HEK293 (cell line): ENCODE results near the gene FIBCD1.
A peak's percentile ranks its signal among the peaks of the same experiment; 100 is the strongest.

Experiments
- CTCF ChIA-PET: fragments of 350-600 bp; formaldehyde crosslinking; extraction: SDS; loops from one replicate; lab custom pipeline; 2021; ENCODE audit warnings: antibody characterized with exemption; lab: Yijun Ruan, JAX
- POLR2A ChIA-PET: fragments of 300-600 bp; formaldehyde crosslinking; extraction: SDS; loops from one replicate; lab custom pipeline; 2020; ENCODE audit warnings: antibody characterized with exemption, inconsistent platforms; lab: Yijun Ruan, JAX
- H3K27ac ChIP-seq: fragments of 200-500 bp; sonication (Bioruptor generic); 2 replicates; pipeline ENCODE4 v1.5.1; 2014; ENCODE audit warnings: low read depth, low read length, control low read depth, inconsistent platforms; ENCODE audit errors: extremely low read depth
- H3K36me3 ChIP-seq, 2 experiments: fragments of 200-500 bp in 1 of 2; sonication (Bioruptor generic) in 1 of 2; 1 replicate in 1 of 2; 2 replicates in 1 of 2; pipeline ENCODE4 v1.5.1; 2014 to 2017; ENCODE audit warnings: inconsistent platforms in 2 of 2, low read length in 2 of 2; ENCODE audit not compliant: control insufficient read depth in 2 of 2, insufficient read depth in 1 of 2
- H3K4me1 ChIP-seq: fragments of 200-500 bp; sonication (Bioruptor generic); 2 replicates; pipeline ENCODE4 v1.5.1; 2014; ENCODE audit warnings: mild to moderate bottlenecking, low read length, inconsistent platforms; ENCODE audit not compliant: control insufficient read depth, insufficient read depth
- H3K4me3 ChIP-seq: 2 replicates; pipeline ENCODE4 v1.5.1; 2011; ENCODE audit warnings: low read depth, mild to moderate bottlenecking, control low read depth, low read length, moderate library complexity
- H3K9me3 ChIP-seq: fragments of 200-500 bp; sonication (Bioruptor generic); 2 replicates; pipeline ENCODE4 v1.5.1; 2014; ENCODE audit warnings: low read depth, low read length, inconsistent platforms; ENCODE audit not compliant: control insufficient read depth, insufficient read depth
- EGR2 ChIP-seq: fragments of 450-650 bp; formaldehyde crosslinking; IDR thresholded peaks from 2 replicates; pipeline ENCODE4 v1.5.1; 2016; ENCODE audit warnings: low read depth, missing biosample characterization, missing genetic modification characterization
- KLF1 ChIP-seq: fragments of 450-650 bp; formaldehyde crosslinking; IDR thresholded peaks from 2 replicates; pipeline ENCODE4 v1.5.1; 2016; ENCODE audit warnings: missing biosample characterization, missing genetic modification characterization
- KLF9 ChIP-seq: fragments of 450-650 bp; formaldehyde crosslinking; IDR thresholded peaks from 2 replicates; pipeline ENCODE4 v1.5.1; 2016; ENCODE audit warnings: missing biosample characterization, missing genetic modification characterization, low read depth
- OVOL3 ChIP-seq: fragments of 450-650 bp; formaldehyde crosslinking; IDR thresholded peaks from 2 replicates; pipeline ENCODE4 v1.5.1; 2016; ENCODE audit warnings: missing biosample characterization, missing genetic modification characterization
- ZBTB8A ChIP-seq: fragments of 450-650 bp; formaldehyde crosslinking; IDR thresholded peaks from 2 replicates; pipeline ENCODE4 v1.5.1; 2016; ENCODE audit warnings: missing biosample characterization, missing genetic modification characterization
- ZFHX2 ChIP-seq: fragments of 450-650 bp; formaldehyde crosslinking; conservative IDR thresholded peaks from 2 replicates; pipeline ENCODE4 v1.5.1; 2016; ENCODE audit warnings: missing biosample characterization, missing genetic modification characterization
- ZFP69B ChIP-seq: fragments of 450-650 bp; formaldehyde crosslinking; IDR thresholded peaks from 2 replicates; pipeline ENCODE4 v1.5.1; 2016; ENCODE audit warnings: missing biosample characterization, missing genetic modification characterization
- ZNF155 ChIP-seq: fragments of 450-650 bp; formaldehyde crosslinking; IDR thresholded peaks from 2 replicates; pipeline ENCODE4 v1.5.1; 2016; ENCODE audit warnings: missing biosample characterization, missing genetic modification characterization
- ZNF16 ChIP-seq: fragments of 450-650 bp; formaldehyde crosslinking; IDR thresholded peaks from 2 replicates; pipeline ENCODE4 v1.5.1; 2016; ENCODE audit warnings: low read depth, missing biosample characterization, missing genetic modification characterization
- ZNF169 ChIP-seq: fragments of 450-650 bp; formaldehyde crosslinking; IDR thresholded peaks from 2 replicates; pipeline ENCODE4 v1.5.1; 2016; ENCODE audit warnings: missing biosample characterization, missing genetic modification characterization
- ZNF211 ChIP-seq: fragments of 450-650 bp; formaldehyde crosslinking; IDR thresholded peaks from 2 replicates; pipeline ENCODE4 v1.5.1; 2016; ENCODE audit warnings: low read depth, missing biosample characterization, missing genetic modification characterization
- ZNF23 ChIP-seq: fragments of 450-650 bp; formaldehyde crosslinking; IDR thresholded peaks from 2 replicates; pipeline ENCODE4 v1.5.1; 2016; ENCODE audit warnings: missing biosample characterization, missing genetic modification characterization, borderline replicate concordance
- ZNF394 ChIP-seq: fragments of 450-650 bp; formaldehyde crosslinking; IDR thresholded peaks from 2 replicates; pipeline ENCODE4 v1.5.1; 2016; ENCODE audit warnings: missing biosample characterization, missing genetic modification characterization, mild to moderate bottlenecking, moderate library complexity, borderline replicate concordance
- ZNF48 ChIP-seq: fragments of 450-650 bp; formaldehyde crosslinking; IDR thresholded peaks from 2 replicates; pipeline ENCODE4 v1.5.1; 2016; ENCODE audit warnings: missing biosample characterization, missing genetic modification characterization
- ZNF510 ChIP-seq: fragments of 450-650 bp; formaldehyde crosslinking; IDR thresholded peaks from 2 replicates; pipeline ENCODE4 v1.5.1; 2018; ENCODE audit warnings: mild to moderate bottlenecking, missing genetic modification characterization, missing biosample characterization; ENCODE audit not compliant: insufficient replicate concordance
- ZNF514 ChIP-seq: fragments of 450-650 bp; formaldehyde crosslinking; IDR thresholded peaks from 2 replicates; pipeline ENCODE4 v1.5.1; 2016; ENCODE audit warnings: missing biosample characterization, missing genetic modification characterization
- ZNF544 ChIP-seq: fragments of 450-650 bp; formaldehyde crosslinking; IDR thresholded peaks from 2 replicates; pipeline ENCODE4 v1.5.0; 2017; ENCODE audit warnings: missing biosample characterization, missing genetic modification characterization
- ZNF549 ChIP-seq: fragments of 450-650 bp; IDR thresholded peaks from 2 replicates; pipeline ENCODE4 v1.5.1; 2018; ENCODE audit warnings: missing biosample characterization, missing genetic modification characterization, mild to moderate bottlenecking, inconsistent platforms, moderate library complexity
- ZNF560 ChIP-seq: fragments of 450-650 bp; formaldehyde crosslinking; IDR thresholded peaks from 2 replicates; pipeline ENCODE4 v1.5.1; 2017; ENCODE audit warnings: missing biosample characterization, missing genetic modification characterization, borderline replicate concordance
- ZNF610 ChIP-seq: fragments of 450-650 bp; formaldehyde crosslinking; IDR thresholded peaks from 2 replicates; pipeline ENCODE4 v1.5.1; 2016; ENCODE audit warnings: missing biosample characterization, missing genetic modification characterization, borderline replicate concordance
- ZNF623 ChIP-seq: fragments of 450-650 bp; formaldehyde crosslinking; IDR thresholded peaks from 2 replicates; pipeline ENCODE4 v1.5.1; 2016; ENCODE audit warnings: missing biosample characterization, missing genetic modification characterization
- ZNF624 ChIP-seq: fragments of 450-650 bp; formaldehyde crosslinking; IDR thresholded peaks from 2 replicates; pipeline ENCODE4 v1.5.1; 2017; ENCODE audit warnings: missing biosample characterization, missing genetic modification characterization
- ZNF76 ChIP-seq: fragments of 450-650 bp; formaldehyde crosslinking; IDR thresholded peaks from 2 replicates; pipeline ENCODE4; 2016; ENCODE audit warnings: low read depth, missing biosample characterization, missing genetic modification characterization, borderline replicate concordance
- ZNF768 ChIP-seq: fragments of 450-650 bp; formaldehyde crosslinking; IDR thresholded peaks from 2 replicates; pipeline ENCODE4 v1.5.1; 2018; ENCODE audit warnings: missing biosample characterization, mild to moderate bottlenecking, missing genetic modification characterization
- ZNF837 ChIP-seq: fragments of 450-650 bp; formaldehyde crosslinking; IDR thresholded peaks from 2 replicates; pipeline ENCODE4 v1.5.1; 2016; ENCODE audit warnings: missing biosample characterization, missing genetic modification characterization
- TF ChIP-seq, protein P1 (sequence below): fragments of 450-650 bp; formaldehyde crosslinking; conservative IDR thresholded peaks from 2 replicates; pipeline ENCODE4 v1.5.1; 2016; ENCODE audit warnings: low read depth, missing biosample characterization, missing genetic modification characterization

FIBCD1 gene

DNA sequence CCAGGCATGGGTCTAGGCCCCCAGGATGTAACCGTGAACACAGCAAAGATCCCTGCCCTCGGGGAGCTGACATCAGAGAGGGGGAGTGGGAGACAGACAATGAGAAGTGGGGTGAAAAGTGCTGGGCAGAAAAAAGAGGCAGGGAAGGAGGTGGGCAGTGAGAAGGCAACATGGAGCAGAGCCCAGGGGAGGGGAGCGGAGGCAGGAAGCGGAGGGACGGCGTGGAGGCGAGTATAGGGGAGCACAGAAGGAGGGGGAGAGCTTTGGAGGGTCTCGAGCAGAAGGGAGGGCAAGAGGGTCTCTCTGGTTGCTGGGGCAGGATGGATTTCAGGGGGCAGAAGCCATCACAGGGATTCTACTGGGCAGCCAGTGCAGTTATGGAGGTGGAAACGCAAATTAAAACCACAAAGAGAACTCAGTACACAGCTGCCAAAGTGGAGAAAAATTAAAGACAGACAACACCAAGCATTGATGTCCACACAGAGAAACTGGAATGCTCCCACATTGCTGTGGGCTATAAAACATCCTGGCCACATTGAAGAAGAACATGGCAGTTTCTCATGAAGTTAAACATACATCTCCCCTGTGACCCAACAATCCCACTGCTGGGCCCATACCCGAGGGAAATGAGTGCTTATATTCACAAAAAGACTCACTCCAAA, 48.8 kb upstream of the FIBCD1 start:
- no peaks in the 10 kb centered on the region for H3K4me1 ChIP-seq
- ChIA-PET CTCF (interaction anchor here (0.6 to 5.6 kb wide), 6 partner anchors 10 to 118 kb away, joined by 3 to 41 read pairs (median 4); no protein-coding TSS in a partner anchor), POLR2A (no interaction called here)

DNA sequence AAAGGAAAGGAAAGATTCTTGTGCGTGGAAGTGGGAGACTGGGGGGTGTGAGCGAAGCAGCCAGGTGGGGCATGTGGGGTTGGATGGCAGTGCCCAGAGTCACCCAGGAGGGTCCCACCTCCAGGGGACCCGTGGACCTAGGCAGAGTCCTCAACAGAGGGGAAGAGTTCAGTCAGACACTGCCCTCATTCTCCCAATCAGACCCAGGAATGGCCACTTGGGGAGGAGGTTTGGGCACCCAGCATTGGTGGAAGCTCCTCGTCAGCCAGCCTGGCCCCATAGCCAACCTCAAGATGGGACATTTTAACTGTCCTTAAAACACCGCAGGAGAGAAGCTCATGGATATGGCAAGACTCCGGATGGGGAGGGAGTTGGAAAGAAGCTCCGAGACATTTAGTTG, 48.0 kb upstream of the FIBCD1 start:
- no peak overlapping the region for H3K27ac ChIP-seq
- no peak overlapping the region for H3K4me3 ChIP-seq
- no peaks in the 10 kb centered on the region for H3K4me1 ChIP-seq
- ChIA-PET POLR2A (no interaction called here), CTCF (interaction anchor here (0.6 to 5.6 kb wide), 6 partner anchors 11 to 117 kb away, joined by 3 to 41 read pairs (median 4); no protein-coding TSS in a partner anchor)
- no peak for TF ChIP-seq KLF9
- no peak for TF ChIP-seq KLF1 (tag by site-specific recombination)
- TF ChIP-seq ZFP69B = no peak
- TF ChIP-seq ZNF76 (tag by site-specific recombination) = no peak
- no peak for TF ChIP-seq ZNF23 (tag by site-specific recombination)
- no peak for TF ChIP-seq ZNF560 (tag by site-specific recombination)
- no peak for TF ChIP-seq EGR2 (tag by site-specific recombination)
- TF ChIP-seq ZNF394 (tag by site-specific recombination) = no peak
- TF ChIP-seq ZNF510 (tag by site-specific recombination) = no peak
- no peak for TF ChIP-seq ZNF610 (tag by site-specific recombination)
- no peak for TF ChIP-seq ZNF211 (tag by site-specific recombination)
- no peak for TF ChIP-seq ZBTB8A (tag by site-specific recombination)
- no peak for TF ChIP-seq ZNF155 (tag by site-specific recombination)
- TF ChIP-seq ZNF514 (tag by site-specific recombination) = no peak
- no peaks in the 10 kb centered on the region for H3K36me3 ChIP-seq
- H3K9me3 ChIP-seq = no peaks in the 10 kb centered on the region

More for the DNA sequence above, 48.8 kb upstream of the FIBCD1 start:
- no peaks in the 10 kb centered on the region for H3K36me3 ChIP-seq
- H3K9me3 ChIP-seq = no peaks in the 10 kb centered on the region
- no peak overlapping the region for H3K27ac ChIP-seq
- TF ChIP-seq ZNF169 (tag by site-specific recombination) = no peak
- no peak for TF ChIP-seq ZNF544 (tag by site-specific recombination)
- peak; percentile 45; the same call in 1 of the 2 replicates for TF ChIP-seq EGR2 (tag by site-specific recombination)
- TF ChIP-seq OVOL3 (tag by site-specific recombination) = no peak
- no peak for TF ChIP-seq ZNF624
- TF ChIP-seq, protein P1, sequence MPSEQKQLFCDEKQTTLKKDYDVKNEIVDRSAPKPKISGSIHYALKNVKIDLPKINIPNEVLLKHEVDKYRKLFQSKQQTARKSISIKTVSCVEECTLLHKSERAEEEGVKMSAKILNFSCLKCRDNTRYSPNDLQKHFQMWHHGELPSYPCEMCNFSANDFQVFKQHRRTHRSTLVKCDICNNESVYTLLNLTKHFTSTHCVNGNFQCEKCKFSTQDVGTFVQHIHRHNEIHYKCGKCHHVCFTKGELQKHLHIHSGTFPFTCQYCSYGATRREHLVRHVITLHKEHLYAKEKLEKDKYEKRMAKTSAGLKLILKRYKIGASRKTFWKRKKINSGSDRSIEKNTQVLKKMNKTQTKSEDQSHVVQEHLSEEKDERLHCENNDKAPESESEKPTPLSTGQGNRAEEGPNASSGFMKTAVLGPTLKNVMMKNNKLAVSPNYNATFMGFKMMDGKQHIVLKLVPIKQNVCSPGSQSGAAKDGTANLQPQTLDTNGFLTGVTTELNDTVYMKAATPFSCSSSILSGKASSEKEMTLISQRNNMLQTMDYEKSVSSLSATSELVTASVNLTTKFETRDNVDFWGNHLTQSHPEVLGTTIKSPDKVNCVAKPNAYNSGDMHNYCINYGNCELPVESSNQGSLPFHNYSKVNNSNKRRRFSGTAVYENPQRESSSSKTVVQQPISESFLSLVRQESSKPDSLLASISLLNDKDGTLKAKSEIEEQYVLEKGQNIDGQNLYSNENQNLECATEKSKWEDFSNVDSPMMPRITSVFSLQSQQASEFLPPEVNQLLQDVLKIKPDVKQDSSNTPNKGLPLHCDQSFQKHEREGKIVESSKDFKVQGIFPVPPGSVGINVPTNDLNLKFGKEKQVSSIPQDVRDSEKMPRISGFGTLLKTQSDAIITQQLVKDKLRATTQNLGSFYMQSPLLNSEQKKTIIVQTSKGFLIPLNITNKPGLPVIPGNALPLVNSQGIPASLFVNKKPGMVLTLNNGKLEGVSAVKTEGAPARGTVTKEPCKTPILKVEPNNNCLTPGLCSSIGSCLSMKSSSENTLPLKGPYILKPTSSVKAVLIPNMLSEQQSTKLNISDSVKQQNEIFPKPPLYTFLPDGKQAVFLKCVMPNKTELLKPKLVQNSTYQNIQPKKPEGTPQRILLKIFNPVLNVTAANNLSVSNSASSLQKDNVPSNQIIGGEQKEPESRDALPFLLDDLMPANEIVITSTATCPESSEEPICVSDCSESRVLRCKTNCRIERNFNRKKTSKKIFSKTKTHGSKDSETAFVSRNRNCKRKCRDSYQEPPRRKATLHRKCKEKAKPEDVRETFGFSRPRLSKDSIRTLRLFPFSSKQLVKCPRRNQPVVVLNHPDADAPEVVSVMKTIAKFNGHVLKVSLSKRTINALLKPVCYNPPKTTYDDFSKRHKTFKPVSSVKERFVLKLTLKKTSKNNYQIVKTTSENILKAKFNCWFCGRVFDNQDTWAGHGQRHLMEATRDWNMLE (tag by site-specific recombination) = no peak
- TF ChIP-seq ZNF16 (tag by site-specific recombination) = no peak
- no peak for TF ChIP-seq ZNF560 (tag by site-specific recombination)
- TF ChIP-seq ZNF623 (tag by site-specific recombination) = no peak
- TF ChIP-seq ZNF549 (tag by site-specific recombination) = no peak
- TF ChIP-seq ZNF48 = no peak
- peak; percentile 53 for TF ChIP-seq ZFHX2 (tag by site-specific recombination)
- TF ChIP-seq ZNF837 (tag by site-specific recombination) = no peak
- TF ChIP-seq ZNF768 (tag by site-specific recombination) = no peak
- no peak overlapping the region for H3K4me3 ChIP-seq
